ENCODE measurements around the gene GSG1L.

The GSG1L gene

DNA sequence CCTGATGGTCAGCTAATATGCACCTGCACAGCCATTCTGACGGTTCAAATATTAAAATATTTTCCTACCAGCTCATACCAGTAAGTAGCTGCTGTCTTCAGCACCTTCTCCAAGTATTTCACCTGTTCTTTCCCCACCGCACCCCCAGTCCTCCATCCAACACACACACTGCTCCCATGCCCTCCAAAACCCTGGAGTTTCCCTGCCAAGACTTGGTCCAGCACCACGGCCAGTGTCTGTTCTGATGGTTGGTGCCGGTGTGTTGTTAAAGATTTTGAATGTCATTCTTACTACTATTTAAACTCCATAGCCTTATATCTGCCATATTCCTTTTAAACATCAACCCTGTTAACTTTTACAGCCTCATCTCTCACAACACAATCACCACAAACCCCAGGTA is 142.4 kb downstream of the GSG1L start:
- Histone ChIP-seq H3K4me3 (IDR thresholded peaks at IDR 0.05; ENCODE audit: insufficient read depth, low read depth, low read length) (no peak overlapping the region), H3K79me2 (ENCODE audit: insufficient read depth, low read depth) (no peaks in the 10 kb centered on the region), H3K4me1 (ENCODE audit: low read depth, poor library complexity, severe bottlenecking) (no peaks in the 10 kb centered on the region), H3K4me2 (no peak overlapping the region), H2AFZ (ENCODE audit: low read depth) (no peak overlapping the region), H3K27me3 (ENCODE audit: insufficient read depth, low read depth) (0 out of 2 replicates have a peak, but pooled peaks cover 4% of the 10 kb centered on the region), H3K27ac (no peak overlapping the region), H3K36me3 (ENCODE audit: insufficient read depth) (no peaks in the 10 kb centered on the region), H3K9ac (no peak overlapping the region), H4K20me1 (ENCODE audit: insufficient read depth) (no peaks in the 10 kb centered on the region)
- TF ChIP-seq, protein P1, sequence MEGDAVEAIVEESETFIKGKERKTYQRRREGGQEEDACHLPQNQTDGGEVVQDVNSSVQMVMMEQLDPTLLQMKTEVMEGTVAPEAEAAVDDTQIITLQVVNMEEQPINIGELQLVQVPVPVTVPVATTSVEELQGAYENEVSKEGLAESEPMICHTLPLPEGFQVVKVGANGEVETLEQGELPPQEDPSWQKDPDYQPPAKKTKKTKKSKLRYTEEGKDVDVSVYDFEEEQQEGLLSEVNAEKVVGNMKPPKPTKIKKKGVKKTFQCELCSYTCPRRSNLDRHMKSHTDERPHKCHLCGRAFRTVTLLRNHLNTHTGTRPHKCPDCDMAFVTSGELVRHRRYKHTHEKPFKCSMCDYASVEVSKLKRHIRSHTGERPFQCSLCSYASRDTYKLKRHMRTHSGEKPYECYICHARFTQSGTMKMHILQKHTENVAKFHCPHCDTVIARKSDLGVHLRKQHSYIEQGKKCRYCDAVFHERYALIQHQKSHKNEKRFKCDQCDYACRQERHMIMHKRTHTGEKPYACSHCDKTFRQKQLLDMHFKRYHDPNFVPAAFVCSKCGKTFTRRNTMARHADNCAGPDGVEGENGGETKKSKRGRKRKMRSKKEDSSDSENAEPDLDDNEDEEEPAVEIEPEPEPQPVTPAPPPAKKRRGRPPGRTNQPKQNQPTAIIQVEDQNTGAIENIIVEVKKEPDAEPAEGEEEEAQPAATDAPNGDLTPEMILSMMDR (conservative IDR thresholded peaks at IDR 0.05; ENCODE audit: low read depth, low read length), result no peak

DNA sequence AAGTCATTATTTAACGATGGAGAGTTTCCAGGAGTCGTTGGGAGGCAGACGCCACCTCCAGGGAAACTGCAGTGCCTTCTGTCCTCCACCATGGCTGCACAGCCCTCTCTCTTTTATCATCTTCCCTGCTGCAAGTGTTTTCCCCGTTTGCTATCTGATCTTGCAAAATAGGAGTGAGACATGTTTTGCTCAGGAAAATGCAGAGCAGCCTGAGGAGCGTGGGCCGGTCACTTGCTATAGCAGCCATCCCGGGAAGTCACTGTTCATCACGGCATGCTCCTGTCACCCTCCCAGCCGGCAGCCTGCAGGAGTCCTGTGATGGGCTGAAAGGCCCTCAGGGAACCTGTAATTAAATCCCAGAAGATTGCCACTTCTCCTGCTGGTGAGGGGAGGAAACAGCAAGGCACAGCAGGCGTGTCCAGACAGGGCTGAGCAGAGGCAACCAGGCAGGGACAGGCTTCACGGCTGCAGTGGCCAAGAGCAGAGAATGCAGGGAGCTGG is 143.1 kb downstream of the GSG1L start:
- H4K20me1 ChIP-seq (ENCODE audit: insufficient read depth), result no peaks in the 10 kb centered on the region
- H3K27ac ChIP-seq, result no peak overlapping the region
- no peaks in the 10 kb centered on the region for H3K79me2 ChIP-seq (ENCODE audit: insufficient read depth, low read depth)
- no peak overlapping the region for H3K9ac ChIP-seq
- H2AFZ ChIP-seq (ENCODE audit: low read depth), result no peak overlapping the region
- no peaks in the 10 kb centered on the region for H3K36me3 ChIP-seq (ENCODE audit: insufficient read depth)
- TF ChIP-seq, protein P1 (conservative IDR thresholded peaks at IDR 0.05; ENCODE audit: low read depth, low read length), result no peak
- H3K27me3 ChIP-seq (ENCODE audit: insufficient read depth, low read depth), result 0 out of 2 replicates have a peak, but pooled peaks cover 4% of the 10 kb centered on the region
- no peak overlapping the region for H3K4me3 ChIP-seq (IDR thresholded peaks at IDR 0.05; ENCODE audit: insufficient read depth, low read depth, low read length)
- no peaks in the 10 kb centered on the region for H3K4me1 ChIP-seq (ENCODE audit: low read depth, poor library complexity, severe bottlenecking)
- no peak overlapping the region for H3K4me2 ChIP-seq

DNA sequence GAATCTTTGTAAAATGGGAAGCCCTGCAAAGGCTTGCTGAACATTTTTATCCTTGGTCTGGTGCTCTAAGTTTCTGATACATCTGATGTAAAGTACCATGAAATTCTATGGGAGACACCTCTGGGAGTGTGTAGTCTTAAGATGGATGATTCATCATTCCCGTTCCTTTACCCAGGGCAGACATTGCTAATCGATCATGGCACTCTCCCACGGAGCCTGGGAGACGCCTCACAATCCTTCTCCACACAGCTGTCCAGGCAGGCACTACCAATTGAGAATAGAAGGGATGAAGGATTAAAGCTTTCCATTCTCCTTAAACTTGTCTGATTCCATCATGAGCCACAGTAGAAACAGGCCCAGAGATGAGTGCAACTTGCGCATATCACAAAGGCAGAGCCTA is 144.8 kb downstream of the GSG1L start:
- Histone ChIP-seq H3K27me3 (ENCODE audit: insufficient read depth, low read depth) (0 out of 2 replicates have a peak, but pooled peaks cover 4% of the 10 kb centered on the region), H3K4me3 (IDR thresholded peaks at IDR 0.05; ENCODE audit: insufficient read depth, low read depth, low read length) (no peak overlapping the region), H3K4me1 (ENCODE audit: low read depth, poor library complexity, severe bottlenecking) (no peaks in the 10 kb centered on the region), H3K27ac (no peak overlapping the region), H3K79me2 (ENCODE audit: insufficient read depth, low read depth) (no peaks in the 10 kb centered on the region), H2AFZ (ENCODE audit: low read depth) (no peak overlapping the region), H3K36me3 (ENCODE audit: insufficient read depth) (no peaks in the 10 kb centered on the region), H4K20me1 (ENCODE audit: insufficient read depth) (no peaks in the 10 kb centered on the region), H3K9ac (no peak overlapping the region), H3K4me2 (no peak overlapping the region)
- TF ChIP-seq, protein P1 (conservative IDR thresholded peaks at IDR 0.05; ENCODE audit: low read depth, low read length), result no peak

DNA sequence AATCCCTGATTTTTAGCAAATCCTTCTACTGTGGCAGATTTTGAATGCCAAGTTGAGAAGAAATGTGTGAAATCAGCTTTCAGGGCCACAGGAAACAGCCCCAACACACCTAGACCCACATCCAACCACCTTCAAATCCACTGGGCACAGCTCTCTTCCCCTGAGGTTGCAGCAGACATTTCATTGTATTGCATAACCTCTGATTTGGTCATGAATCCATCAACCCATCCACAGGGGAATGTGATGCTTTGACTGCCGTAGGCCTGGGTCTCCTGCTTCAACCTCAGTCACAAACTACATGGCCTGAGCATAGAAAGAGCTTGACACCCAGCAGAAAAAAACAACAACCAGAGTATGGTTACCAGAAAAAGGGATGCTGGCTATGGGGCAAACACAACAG is 145.6 kb downstream of the GSG1L start:
- Histone ChIP-seq H3K4me2 (no peak overlapping the region), H2AFZ (ENCODE audit: low read depth) (no peak overlapping the region), H3K79me2 (ENCODE audit: insufficient read depth, low read depth) (no peaks in the 10 kb centered on the region), H4K20me1 (ENCODE audit: insufficient read depth) (no peaks in the 10 kb centered on the region), H3K27ac (no peak overlapping the region), H3K9ac (no peak overlapping the region), H3K4me1 (ENCODE audit: low read depth, poor library complexity, severe bottlenecking) (no peaks in the 10 kb centered on the region), H3K36me3 (ENCODE audit: insufficient read depth) (no peaks in the 10 kb centered on the region), H3K4me3 (IDR thresholded peaks at IDR 0.05; ENCODE audit: insufficient read depth, low read depth, low read length) (no peak overlapping the region), H3K27me3 (ENCODE audit: insufficient read depth, low read depth) (0 out of 2 replicates have a peak, but pooled peaks cover 4% of the 10 kb centered on the region)
- TF ChIP-seq, protein P1 (conservative IDR thresholded peaks at IDR 0.05; ENCODE audit: low read depth, low read length), result no peak
